ENCODE results near the gene SLC11A2.

Gene SLC11A2

GRCh38 chr12:50991291-50991690, 34.9 kb downstream of the SLC11A2 start:
- no peaks in the 10 kb centered on the region for H3K27me3 ChIP-seq (ENCODE audit: control insufficient read depth in 1 of 2, insufficient read depth in 2 of 2, low read length in 2 of 2)
- H3K4me3 ChIP-seq (ENCODE audit: low read length in 2 of 2), result no peak overlapping the region
- H3K9ac ChIP-seq (ENCODE audit: low read length in 2 of 2), result no peak overlapping the region
- no peaks in the 10 kb centered on the region for H3K9me3 ChIP-seq (ENCODE audit: control insufficient read depth in 2 of 2, low read length in 2 of 2)
- H3K36me3 ChIP-seq (ENCODE audit: control insufficient read depth in 2 of 2, insufficient read depth in 2 of 2, low read length in 2 of 2), result peaks cover 38 to 47% of the 10 kb centered on the region in 2 donors
- H3K4me1 ChIP-seq (ENCODE audit: control insufficient read depth, insufficient read depth, low read length), result peaks cover 9% of the 10 kb centered on the region
- no peak overlapping the region for H3K27ac ChIP-seq (ENCODE audit: low read length)

GRCh38 chr12:50990791-50991190, 35.4 kb downstream of the SLC11A2 start:
- H3K9me3 ChIP-seq (ENCODE audit: control insufficient read depth in 2 of 2, low read length in 2 of 2), result no peaks in the 10 kb centered on the region
- H3K4me1 ChIP-seq (ENCODE audit: control insufficient read depth, insufficient read depth, low read length), result peaks cover 9% of the 10 kb centered on the region
- H3K36me3 ChIP-seq (ENCODE audit: control insufficient read depth in 2 of 2, insufficient read depth in 2 of 2, low read length in 2 of 2), result peaks cover 35 to 42% of the 10 kb centered on the region in 2 donors
- H3K27me3 ChIP-seq (ENCODE audit: control insufficient read depth in 1 of 2, insufficient read depth in 2 of 2, low read length in 2 of 2), result no peaks in the 10 kb centered on the region
- no peak overlapping the region for H3K4me3 ChIP-seq (ENCODE audit: low read length in 2 of 2)
- no peak overlapping the region for H3K9ac ChIP-seq (ENCODE audit: low read length in 2 of 2)
- H3K27ac ChIP-seq (ENCODE audit: low read length), result no peak overlapping the region

- Histone ChIP-seq H3K36me3 (ENCODE audit: control insufficient read depth in 2 of 2, insufficient read depth in 2 of 2, low read length in 2 of 2) (peaks cover 30 to 36% of the 10 kb centered on the region in 2 donors), H3K4me3 (ENCODE audit: low read length in 2 of 2) (no peak overlapping the region), H3K4me1 (ENCODE audit: control insufficient read depth, insufficient read depth, low read length) (peaks cover 9% of the 10 kb centered on the region), H3K9ac (ENCODE audit: low read length in 2 of 2) (no peak overlapping the region), H3K27me3 (ENCODE audit: control insufficient read depth in 1 of 2, insufficient read depth in 2 of 2, low read length in 2 of 2) (no peaks in the 10 kb centered on the region), H3K27ac (ENCODE audit: low read length) (no peak overlapping the region), H3K9me3 (ENCODE audit: control insufficient read depth in 2 of 2, low read length in 2 of 2) (no peaks in the 10 kb centered on the region)
Observed at GRCh38 chr12:50990147-50990727, 35.9 kb downstream of the SLC11A2 start.

GRCh38 chr12:50988871-50989270, 37.3 kb downstream of the SLC11A2 start:
- Histone ChIP-seq H3K4me3 (ENCODE audit: low read length in 2 of 2) (no peak overlapping the region), H3K27me3 (ENCODE audit: control insufficient read depth in 1 of 2, insufficient read depth in 2 of 2, low read length in 2 of 2) (no peaks in the 10 kb centered on the region), H3K36me3 (ENCODE audit: control insufficient read depth in 2 of 2, insufficient read depth in 2 of 2, low read length in 2 of 2) (peaks cover 23 to 25% of the 10 kb centered on the region in 2 donors), H3K4me1 (ENCODE audit: control insufficient read depth, insufficient read depth, low read length) (peaks cover 18% of the 10 kb centered on the region), H3K9ac (ENCODE audit: low read length in 2 of 2) (no peak overlapping the region), H3K27ac (ENCODE audit: low read length) (no peak overlapping the region), H3K9me3 (ENCODE audit: control insufficient read depth in 2 of 2, low read length in 2 of 2) (no peaks in the 10 kb centered on the region)

- Histone ChIP-seq H3K27ac (ENCODE audit: low read length) (no peak overlapping the region), H3K9ac (ENCODE audit: low read length in 2 of 2) (no peak overlapping the region), H3K27me3 (ENCODE audit: control insufficient read depth in 1 of 2, insufficient read depth in 2 of 2, low read length in 2 of 2) (no peaks in the 10 kb centered on the region), H3K9me3 (ENCODE audit: control insufficient read depth in 2 of 2, low read length in 2 of 2) (no peaks in the 10 kb centered on the region), H3K4me3 (ENCODE audit: low read length in 2 of 2) (no peak overlapping the region), H3K4me1 (ENCODE audit: control insufficient read depth, insufficient read depth, low read length) (peaks cover 18% of the 10 kb centered on the region), H3K36me3 (ENCODE audit: control insufficient read depth in 2 of 2, insufficient read depth in 2 of 2, low read length in 2 of 2) (peaks cover 23 to 25% of the 10 kb centered on the region in 2 donors)
Observed at GRCh38 chr12:50988051-50988450, 38.1 kb downstream of the SLC11A2 start.

- Histone ChIP-seq H3K27me3 (ENCODE audit: control insufficient read depth in 1 of 2, insufficient read depth in 2 of 2, low read length in 2 of 2) (no peaks in the 10 kb centered on the region), H3K27ac (ENCODE audit: low read length) (peak overlapping the region; percentile 19), H3K4me1 (ENCODE audit: control insufficient read depth, insufficient read depth, low read length) (peaks cover 15% of the 10 kb centered on the region), H3K9me3 (ENCODE audit: control insufficient read depth in 2 of 2, low read length in 2 of 2) (no peaks in the 10 kb centered on the region), H3K9ac (ENCODE audit: low read length in 2 of 2) (peak overlapping the region in 1 of 2 donors; percentile 37), H3K4me3 (ENCODE audit: low read length in 2 of 2) (peak overlapping the region in 1 of 2 donors; percentile 5), H3K36me3 (ENCODE audit: control insufficient read depth in 2 of 2, insufficient read depth in 2 of 2, low read length in 2 of 2) (peaks cover 21 to 22% of the 10 kb centered on the region in 2 donors)
Observed at GRCh38 chr12:50986966-50987737, 39.0 kb downstream of the SLC11A2 start.

GRCh38 chr12:50985322-50985721, 40.9 kb downstream of the SLC11A2 start:
- Histone ChIP-seq H3K9ac (ENCODE audit: low read length in 2 of 2) (no peak overlapping the region), H3K4me1 (ENCODE audit: control insufficient read depth, insufficient read depth, low read length) (peaks cover 15% of the 10 kb centered on the region), H3K27me3 (ENCODE audit: control insufficient read depth in 1 of 2, insufficient read depth in 2 of 2, low read length in 2 of 2) (no peaks in the 10 kb centered on the region), H3K9me3 (ENCODE audit: control insufficient read depth in 2 of 2, low read length in 2 of 2) (no peaks in the 10 kb centered on the region), H3K36me3 (ENCODE audit: control insufficient read depth in 2 of 2, insufficient read depth in 2 of 2, low read length in 2 of 2) (peaks cover 6 to 8% of the 10 kb centered on the region in 2 donors), H3K27ac (ENCODE audit: low read length) (peak overlapping the region; percentile 38), H3K4me3 (ENCODE audit: low read length in 2 of 2) (no peak overlapping the region)

- Histone ChIP-seq H3K36me3 (ENCODE audit: control insufficient read depth in 2 of 2, insufficient read depth in 2 of 2, low read length in 2 of 2) (peaks cover 6 to 8% of the 10 kb centered on the region in 2 donors), H3K9ac (ENCODE audit: low read length in 2 of 2) (no peak overlapping the region), H3K9me3 (ENCODE audit: control insufficient read depth in 2 of 2, low read length in 2 of 2) (no peaks in the 10 kb centered on the region), H3K27me3 (ENCODE audit: control insufficient read depth in 1 of 2, insufficient read depth in 2 of 2, low read length in 2 of 2) (no peaks in the 10 kb centered on the region), H3K4me1 (ENCODE audit: control insufficient read depth, insufficient read depth, low read length) (peaks cover 15% of the 10 kb centered on the region), H3K4me3 (ENCODE audit: low read length in 2 of 2) (no peak overlapping the region), H3K27ac (ENCODE audit: low read length) (peak overlapping the region; percentile 38)
Observed at GRCh38 chr12:50984586-50985298, 41.4 kb downstream of the SLC11A2 start.

GRCh38 chr12:50981319-50982239, 44.6 kb downstream of the SLC11A2 start:
- Histone ChIP-seq H3K27me3 (ENCODE audit: control insufficient read depth in 1 of 2, insufficient read depth in 2 of 2, low read length in 2 of 2) (no peaks in the 10 kb centered on the region), H3K4me1 (ENCODE audit: control insufficient read depth, insufficient read depth, low read length) (peaks cover 12% of the 10 kb centered on the region), H3K9ac (ENCODE audit: low read length in 2 of 2) (no peak overlapping the region), H3K36me3 (ENCODE audit: control insufficient read depth in 2 of 2, insufficient read depth in 2 of 2, low read length in 2 of 2) (peaks cover 2 to 3% of the 10 kb centered on the region in 2 donors), H3K9me3 (ENCODE audit: control insufficient read depth in 2 of 2, low read length in 2 of 2) (no peaks in the 10 kb centered on the region), H3K4me3 (ENCODE audit: low read length in 2 of 2) (no peak overlapping the region), H3K27ac (ENCODE audit: low read length) (no peak overlapping the region)

GRCh38 chr12:50980545-50980944, 45.6 kb downstream of the SLC11A2 start:
- Histone ChIP-seq H3K36me3 (ENCODE audit: control insufficient read depth in 2 of 2, insufficient read depth in 2 of 2, low read length in 2 of 2) (peaks cover 2 to 3% of the 10 kb centered on the region in 2 donors), H3K4me3 (ENCODE audit: low read length in 2 of 2) (no peak overlapping the region), H3K9ac (ENCODE audit: low read length in 2 of 2) (no peak overlapping the region), H3K27ac (ENCODE audit: low read length) (no peak overlapping the region), H3K27me3 (ENCODE audit: control insufficient read depth in 1 of 2, insufficient read depth in 2 of 2, low read length in 2 of 2) (no peaks in the 10 kb centered on the region), H3K4me1 (ENCODE audit: control insufficient read depth, insufficient read depth, low read length) (peaks cover 9% of the 10 kb centered on the region), H3K9me3 (ENCODE audit: control insufficient read depth in 2 of 2, low read length in 2 of 2) (no peaks in the 10 kb centered on the region)

Data from stomach smooth muscle (tissue), 2 donors.